Activated naive CD4-positive, alpha-beta T cell treated with anti-CD3 and anti-CD28 coated beads for 36 hours (primary cell): ENCODE results near the gene SNCAIP. TPM values are rescaled to one million over a fixed set of nuclear protein-coding genes. Genes with fewer than 3 reads are reported as not detected.
"Not testable (repeated sequence)": the region's sequence is repeated elsewhere in the genome, so short reads cannot be mapped to it uniquely, and the experiment has no call there.

Source experiments
- CTCF ChIA-PET: fragments of 350-600 bp; sonication (Branson Sonifier 250); formaldehyde crosslinking; loops from one replicate; lab custom pipeline; 2021; ENCODE audit warnings: antibody characterized with exemption; lab: Charles Lee
- DNase-seq: peaks from one replicate; pipeline ENCODE4 v3.0.0-alpha.2; 2020
- H3K27ac Mint-ChIP-seq: one replicate; pipeline ENCODE4 v1.8.0; 2021; ENCODE audit warnings: mild to moderate bottlenecking, mixed read lengths
- H3K27me3 Mint-ChIP-seq: one replicate; pipeline ENCODE4 v1.8.0; 2021; ENCODE audit warnings: low read depth, mixed read lengths
- H3K36me3 Mint-ChIP-seq: one replicate; pipeline ENCODE4 v1.8.0; 2021; ENCODE audit warnings: low read depth, mixed read lengths
- H3K4me1 Mint-ChIP-seq: one replicate; pipeline ENCODE4 v1.8.0; 2021; ENCODE audit warnings: low read depth, mixed read lengths
- H3K4me3 Mint-ChIP-seq: one replicate; pipeline ENCODE4 v1.8.0; 2021; ENCODE audit warnings: mild to moderate bottlenecking, moderate library complexity, mixed read lengths
- H3K9me3 Mint-ChIP-seq: one replicate; pipeline ENCODE4 v1.8.0; 2021; ENCODE audit warnings: mixed read lengths
- intact Hi-C: fragments of 100-400 bp; cut with micrococcal nuclease; formaldehyde crosslinking; loops from one replicate; pipeline ENCODE4 v1.15.1; 2023
- total RNA-seq, 2 experiments: library from RNA; stranded (reverse); gene quantifications; one replicate each; pipeline ENCODE4 v1.2.3, GENCODE V29; 2021

SNCAIP gene
- total RNA-seq, 2 experiments from 2014 or later: not detected

DNA sequence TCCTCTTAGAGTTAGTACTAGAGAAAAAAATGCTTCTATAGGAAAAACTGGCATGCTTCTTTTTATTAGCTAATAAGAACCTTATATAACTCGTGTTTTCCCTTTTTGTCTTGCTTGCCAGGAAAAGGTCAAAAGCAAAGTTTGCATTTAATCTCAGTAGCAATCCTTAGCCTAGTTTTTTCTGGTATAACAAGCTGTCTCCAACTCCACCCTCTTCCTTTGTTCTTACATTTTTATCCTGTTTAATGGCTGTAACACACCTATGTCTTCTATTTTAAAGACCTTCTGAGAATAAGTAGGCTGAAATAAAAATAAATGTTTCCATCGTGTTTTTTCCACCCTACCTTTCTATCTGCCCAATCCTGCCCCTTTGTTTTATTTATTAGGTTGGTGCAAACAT, 158.3 kb downstream of the SNCAIP start:
- no peaks in the 10 kb centered on the region for H3K9me3 Mint-ChIP-seq
- intact Hi-C loops: no loop called here
- H3K27me3 Mint-ChIP-seq: peaks cover 6% of the 10 kb centered on the region
- no peak overlapping the region for H3K27ac Mint-ChIP-seq
- no peaks in the 10 kb centered on the region for H3K36me3 Mint-ChIP-seq
- H3K4me3 Mint-ChIP-seq: no peak overlapping the region
- DNase-seq: no peak
- no peaks in the 10 kb centered on the region for H3K4me1 Mint-ChIP-seq
- CTCF ChIA-PET: interaction anchor here (1.6 kb wide), 1 partner anchor 11 kb away, joined by 5 read pairs; no protein-coding TSS in a partner anchor

DNA sequence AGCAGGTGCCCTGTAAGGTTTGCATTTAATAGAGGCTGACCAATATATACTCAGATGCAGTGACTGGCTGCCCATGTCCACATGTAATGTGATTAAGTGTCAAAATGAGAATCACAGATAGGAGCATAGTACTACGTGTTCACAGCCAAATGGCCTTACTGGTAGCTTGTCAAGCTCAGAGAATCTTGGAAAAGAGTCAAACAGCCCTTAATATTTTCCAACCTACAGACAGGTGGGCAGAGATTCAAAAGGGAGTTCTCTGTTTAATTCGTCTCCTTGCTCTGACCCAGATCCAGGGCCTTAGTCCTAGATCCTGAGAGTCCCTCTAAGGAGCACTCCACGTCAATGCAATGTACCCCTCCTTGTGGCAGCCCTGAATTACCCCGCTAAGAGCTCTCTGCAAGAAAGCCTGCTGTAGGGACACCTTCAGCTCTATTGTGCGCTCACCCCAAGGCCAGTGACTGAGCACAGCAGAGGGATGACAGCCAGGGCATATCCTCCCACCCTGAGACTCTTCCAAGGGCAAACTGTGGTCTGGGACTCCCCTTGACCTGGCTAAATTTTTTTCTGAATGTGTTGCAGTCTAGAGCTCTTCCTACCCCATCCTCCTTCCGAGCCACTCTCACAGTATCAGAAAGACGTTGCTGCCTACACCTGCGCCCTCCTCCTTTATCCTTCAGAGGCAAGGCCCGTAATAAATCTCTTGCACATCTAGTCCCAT, 159.2 kb downstream of the SNCAIP start:
- DNase-seq: no peak
- Mint-ChIP-seq H3K27me3 (peaks cover 6% of the 10 kb centered on the region), H3K4me3 (no peak overlapping the region), H3K36me3 (no peaks in the 10 kb centered on the region), H3K27ac (no peak overlapping the region), H3K9me3 (no peaks in the 10 kb centered on the region), H3K4me1 (no peaks in the 10 kb centered on the region)
- intact Hi-C loops: no loop called here
- CTCF ChIA-PET: interaction anchor here (1.6 kb wide), 1 partner anchor 12 kb away, joined by 5 read pairs; no protein-coding TSS in a partner anchor

DNA sequence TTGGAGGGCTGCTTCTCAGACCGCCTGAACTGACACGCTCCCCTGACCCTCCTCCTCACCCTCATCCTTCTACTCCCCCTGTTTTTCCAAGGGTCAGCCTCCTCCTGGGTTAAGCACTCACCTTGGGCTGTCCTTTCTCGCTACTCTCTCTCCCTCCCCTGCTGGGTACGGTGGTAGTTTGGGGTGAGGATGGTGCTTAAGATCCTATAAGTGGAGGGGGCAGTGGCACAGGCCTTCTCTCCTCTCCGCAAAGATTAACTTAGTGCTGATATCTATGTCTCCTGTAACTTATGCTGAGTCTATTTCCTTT, 159.7 kb downstream of the SNCAIP start:
- H3K4me3 Mint-ChIP-seq: no peak overlapping the region
- H3K27me3 Mint-ChIP-seq: peaks cover 6% of the 10 kb centered on the region
- no peaks in the 10 kb centered on the region for H3K9me3 Mint-ChIP-seq
- DNase-seq: no peak
- H3K27ac Mint-ChIP-seq: no peak overlapping the region
- H3K36me3 Mint-ChIP-seq: no peaks in the 10 kb centered on the region
- intact Hi-C loops: no loop called here
- CTCF ChIA-PET: no interaction called here
- H3K4me1 Mint-ChIP-seq: no peaks in the 10 kb centered on the region

DNA sequence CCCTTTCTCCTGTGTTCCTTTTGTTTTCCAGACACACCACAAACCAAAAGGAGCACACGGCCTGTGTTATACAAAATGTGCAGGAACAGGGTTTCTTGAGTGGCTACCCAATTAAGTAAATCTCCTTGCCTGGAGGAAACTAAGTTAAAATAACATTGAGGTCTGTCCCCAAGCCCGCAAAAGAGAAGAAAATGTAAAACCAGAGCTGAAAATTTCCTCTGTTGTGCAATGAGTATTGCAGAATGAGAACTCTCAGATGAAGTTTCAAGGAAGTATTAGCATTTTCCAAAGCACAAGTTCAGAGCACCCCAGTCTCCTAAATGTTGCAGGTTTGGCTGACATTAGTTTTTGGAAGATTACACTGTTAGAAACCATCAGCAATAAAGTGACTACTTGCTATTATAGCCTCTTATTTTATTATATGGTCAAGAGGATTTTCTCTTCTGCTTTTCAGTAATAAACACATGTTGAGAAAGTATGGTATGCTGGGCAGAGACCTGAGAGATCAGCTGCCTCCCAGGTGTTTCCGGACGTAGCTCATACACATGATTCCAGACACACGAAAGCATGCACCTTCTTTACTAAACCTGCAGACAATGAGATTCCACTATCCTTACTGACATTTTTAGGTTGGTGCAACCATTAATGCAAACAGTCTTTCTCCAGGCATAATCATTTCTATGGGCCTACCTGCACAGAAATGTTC, 161.3 kb downstream of the SNCAIP start:
- H3K27me3 Mint-ChIP-seq: peaks cover 3% of the 10 kb centered on the region
- CTCF ChIA-PET: no interaction called here

DNA sequence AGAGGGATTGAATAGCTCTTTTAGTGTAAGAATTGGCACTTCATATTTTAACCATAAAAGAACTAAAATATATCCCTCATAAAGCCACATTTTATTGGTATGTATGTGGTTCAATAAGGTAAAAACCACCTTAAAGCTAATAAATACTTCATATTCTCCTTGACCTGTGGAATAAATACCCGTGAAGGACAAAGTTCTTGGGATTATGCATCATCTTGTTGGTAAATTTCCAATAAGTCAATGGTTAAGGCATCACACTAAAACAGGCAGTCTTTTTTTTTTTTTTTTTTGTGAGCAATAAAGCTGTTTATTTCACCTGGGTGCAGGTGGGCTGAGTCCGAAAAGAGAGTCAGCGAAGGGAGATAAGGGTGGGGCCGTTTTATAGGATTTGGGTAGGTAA, 161.9 kb downstream of the SNCAIP start:
- no peak overlapping the region for H3K27ac Mint-ChIP-seq
- no peaks in the 10 kb centered on the region for H3K9me3 Mint-ChIP-seq
- intact Hi-C loops: no loop called here
- H3K4me1 Mint-ChIP-seq: no peaks in the 10 kb centered on the region
- no peak overlapping the region for H3K4me3 Mint-ChIP-seq
- no peaks in the 10 kb centered on the region for H3K36me3 Mint-ChIP-seq
- CTCF ChIA-PET: no interaction called here
- DNase-seq: no peak
- H3K27me3 Mint-ChIP-seq: peaks cover 3% of the 10 kb centered on the region

More for the DNA sequence above, 161.3 kb downstream of the SNCAIP start:
- no peaks in the 10 kb centered on the region for H3K4me1 Mint-ChIP-seq
- H3K9me3 Mint-ChIP-seq: no peaks in the 10 kb centered on the region
- H3K4me3 Mint-ChIP-seq: no peak overlapping the region
- H3K36me3 Mint-ChIP-seq: no peaks in the 10 kb centered on the region
- DNase-seq: no peak
- intact Hi-C loops: no loop called here
- no peak overlapping the region for H3K27ac Mint-ChIP-seq

DNA sequence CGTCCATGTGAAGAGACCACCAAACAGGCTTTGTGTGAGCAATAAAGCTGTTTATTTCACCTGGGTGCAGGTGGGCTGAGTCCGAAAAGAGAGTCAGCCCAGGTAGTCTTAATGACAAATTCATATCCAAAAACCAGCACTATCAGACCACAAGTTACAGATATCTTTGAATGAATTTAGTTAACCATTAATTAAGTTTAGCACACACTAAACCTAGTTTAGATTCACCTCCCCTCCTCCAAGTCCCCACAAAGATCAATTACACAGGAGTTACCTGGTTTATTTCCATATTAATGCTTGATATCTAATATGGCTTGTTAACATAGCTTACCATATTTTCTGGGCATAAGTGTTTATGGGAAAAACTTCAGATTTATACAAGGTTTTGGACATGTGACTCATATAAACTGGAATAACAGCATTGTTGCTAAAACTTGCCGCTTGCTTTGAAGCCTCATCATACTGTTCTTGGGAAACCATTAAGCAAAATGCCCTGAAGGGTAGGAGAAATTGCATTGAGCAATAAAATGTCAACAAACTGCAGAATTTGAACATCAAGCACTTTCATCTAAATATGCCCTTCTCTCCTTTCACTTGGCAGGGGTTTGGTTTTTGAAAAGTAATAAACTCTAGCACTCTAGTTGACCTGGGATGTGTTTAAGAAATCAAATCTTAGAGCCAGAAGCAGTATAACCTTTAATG, 166.9 kb downstream of the SNCAIP start:
- Mint-ChIP-seq H3K9me3 (no peaks in the 10 kb centered on the region), H3K4me1 (no peaks in the 10 kb centered on the region), H3K27me3 (no peaks in the 10 kb centered on the region), H3K27ac (no peak overlapping the region), H3K36me3 (no peaks in the 10 kb centered on the region), H3K4me3 (no peak overlapping the region)
- no peak for DNase-seq
- CTCF ChIA-PET: no interaction called here
- intact Hi-C loops: no loop called here

DNA sequence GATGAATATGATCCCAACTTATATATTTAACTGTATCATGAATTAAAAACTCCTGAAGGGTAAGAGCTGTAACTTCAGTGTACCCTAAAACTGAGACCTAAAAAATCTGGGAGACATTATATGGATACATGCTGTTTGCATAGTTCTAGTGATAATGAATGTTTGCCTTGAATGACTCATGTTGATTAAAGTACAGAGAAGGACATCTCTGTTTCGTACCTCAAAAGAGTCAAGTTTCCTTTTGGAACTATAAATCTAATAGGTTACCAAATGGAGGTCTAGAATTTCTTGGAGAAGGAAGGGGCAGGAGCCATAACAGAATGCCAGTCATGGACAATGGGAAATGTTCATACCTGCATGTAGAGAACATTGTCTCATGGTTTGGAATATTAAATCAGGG, 168.1 kb downstream of the SNCAIP start:
- intact Hi-C loops: no loop called here
- no peak for DNase-seq
- Mint-ChIP-seq H3K9me3 (no peaks in the 10 kb centered on the region), H3K27ac (no peak overlapping the region), H3K4me1 (no peaks in the 10 kb centered on the region), H3K27me3 (no peaks in the 10 kb centered on the region), H3K4me3 (no peak overlapping the region), H3K36me3 (no peaks in the 10 kb centered on the region)
- CTCF ChIA-PET: no interaction called here

DNA sequence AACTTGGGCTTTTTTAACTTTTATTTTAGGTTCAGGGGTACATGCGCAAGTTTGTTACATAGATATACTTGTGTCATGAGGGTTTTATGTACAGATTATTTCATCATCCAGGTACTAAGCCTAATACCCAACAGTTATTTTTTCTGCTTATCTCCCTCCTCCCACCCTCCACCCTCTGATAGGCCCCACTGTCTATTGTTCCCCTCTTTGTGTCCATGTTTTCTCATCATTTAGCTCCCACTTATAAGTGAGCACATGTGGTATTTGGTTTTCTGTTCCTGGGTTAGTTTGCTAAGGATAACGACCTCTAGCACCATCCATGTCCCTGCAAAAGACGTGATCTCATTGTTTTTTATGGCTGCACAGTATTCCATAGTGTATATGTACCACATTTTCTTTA, 172.1 kb downstream of the SNCAIP start:
- intact Hi-C loops: no loop called here
- no peaks in the 10 kb centered on the region for H3K9me3 Mint-ChIP-seq
- CTCF ChIA-PET: interaction anchor here (0.6 kb wide), 1 partner anchor 666 kb away, joined by 4 read pairs; no protein-coding TSS in a partner anchor
- no peaks in the 10 kb centered on the region for H3K36me3 Mint-ChIP-seq
- DNase-seq: no peak
- H3K4me1 Mint-ChIP-seq: no peaks in the 10 kb centered on the region
- H3K4me3 Mint-ChIP-seq: no peak overlapping the region
- no peak overlapping the region for H3K27ac Mint-ChIP-seq
- no peaks in the 10 kb centered on the region for H3K27me3 Mint-ChIP-seq

DNA sequence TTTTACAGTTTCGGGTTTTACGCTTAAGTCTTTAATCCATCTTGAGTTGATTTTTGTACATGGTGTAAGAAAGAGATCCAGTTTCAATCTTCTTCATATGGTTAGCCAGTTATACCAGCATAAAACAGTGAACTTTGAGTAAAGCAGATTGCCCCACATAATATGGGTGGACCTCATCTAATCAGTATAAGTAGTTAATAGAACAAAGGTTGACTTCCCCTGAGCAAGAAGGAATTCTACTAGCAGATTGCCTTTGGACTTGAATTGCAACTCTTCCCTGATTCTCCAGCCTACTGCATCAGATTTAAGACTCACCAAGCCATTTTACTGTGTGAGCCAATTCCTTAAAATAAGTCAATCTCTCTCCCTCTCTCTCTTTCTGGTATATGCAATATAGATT, 173.2 kb downstream of the SNCAIP start:
- Mint-ChIP-seq H3K36me3 (no peaks in the 10 kb centered on the region), H3K27ac (no peak overlapping the region), H3K4me3 (no peak overlapping the region), H3K4me1 (no peaks in the 10 kb centered on the region), H3K27me3 (no peaks in the 10 kb centered on the region), H3K9me3 (no peaks in the 10 kb centered on the region)
- no peak for DNase-seq
- intact Hi-C loops: no loop called here
- CTCF ChIA-PET: no interaction called here

DNA sequence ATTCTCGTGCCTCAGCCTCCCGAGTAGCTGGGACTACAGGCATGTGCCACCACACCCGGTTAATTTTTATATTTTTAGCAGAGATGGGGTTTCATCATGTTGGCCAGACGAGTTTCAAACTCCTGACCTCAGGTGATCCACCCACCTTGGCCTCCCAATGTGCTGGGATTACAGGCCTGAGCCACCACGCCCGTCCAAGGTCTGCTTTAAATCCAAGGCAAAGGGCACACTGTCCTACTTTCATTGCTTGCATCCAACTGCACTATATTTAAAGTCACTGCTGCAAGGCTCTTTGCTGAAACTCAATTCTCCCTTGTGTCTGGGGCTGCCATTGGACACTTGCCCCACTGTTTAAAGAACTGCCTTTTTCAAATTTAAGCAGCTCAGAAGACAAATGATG, 174.6 kb downstream of the SNCAIP start:
- H3K9me3 Mint-ChIP-seq, H3K4me3 Mint-ChIP-seq, H3K27ac Mint-ChIP-seq, H3K27me3 Mint-ChIP-seq, DNase-seq, intact Hi-C loops, CTCF ChIA-PET, H3K4me1 Mint-ChIP-seq, H3K36me3 Mint-ChIP-seq: not testable (repeated sequence)

DNA sequence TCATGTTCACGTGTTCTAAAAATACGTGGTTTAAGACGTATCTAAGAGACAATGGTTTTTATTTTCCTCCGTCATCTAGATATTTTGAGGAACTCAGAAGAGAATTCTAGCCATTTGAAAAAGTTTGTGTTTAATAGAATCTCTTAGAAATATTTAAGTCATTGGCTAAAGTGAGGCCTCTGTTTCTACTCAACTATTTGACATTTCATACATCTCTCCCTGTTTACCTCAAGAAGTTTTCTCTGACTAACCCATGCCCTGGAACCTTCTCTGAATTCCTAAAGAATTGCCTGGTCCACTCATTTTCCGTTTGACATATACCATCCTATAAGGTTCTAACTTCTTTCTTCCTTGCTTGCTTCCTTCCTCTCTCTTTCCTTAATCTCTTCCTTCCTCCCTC, 178.7 kb downstream of the SNCAIP start:
- intact Hi-C loops: loop anchor here (5.0 kb wide), 1 partner anchor 298 kb away; no protein-coding TSS in a partner anchor
- no peak for DNase-seq
- H3K4me3 Mint-ChIP-seq: no peak overlapping the region
- H3K4me1 Mint-ChIP-seq: no peaks in the 10 kb centered on the region
- CTCF ChIA-PET: interaction anchor here (0.6 kb wide), 1 partner anchor 223 kb away, joined by 3 read pairs; no protein-coding TSS in a partner anchor
- peaks cover 3% of the 10 kb centered on the region for H3K27me3 Mint-ChIP-seq
- H3K9me3 Mint-ChIP-seq: no peaks in the 10 kb centered on the region
- H3K27ac Mint-ChIP-seq: no peak overlapping the region
- no peaks in the 10 kb centered on the region for H3K36me3 Mint-ChIP-seq

DNA sequence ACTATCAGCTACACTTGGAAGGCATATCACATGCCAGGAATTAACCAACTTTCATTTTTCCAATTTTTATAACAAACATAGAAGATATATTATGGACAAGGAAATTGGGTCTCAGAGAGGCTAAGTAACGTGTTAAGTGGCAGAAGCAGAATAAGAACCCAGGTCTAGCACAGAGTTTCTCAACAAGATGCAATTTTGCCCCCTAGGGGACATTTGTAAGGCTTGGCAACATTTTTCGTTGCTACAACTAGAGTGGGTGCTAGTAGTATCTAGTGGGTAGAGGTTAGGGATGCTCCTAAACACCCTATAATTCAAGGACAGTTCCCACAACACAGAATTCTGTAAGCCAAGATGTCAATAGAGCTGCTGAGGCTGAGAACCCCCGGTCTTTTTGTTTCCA, 180.6 kb downstream of the SNCAIP start:
- H3K27me3 Mint-ChIP-seq: peaks cover 3% of the 10 kb centered on the region
- DNase-seq: no peak
- H3K4me1 Mint-ChIP-seq: no peaks in the 10 kb centered on the region
- no peak overlapping the region for H3K4me3 Mint-ChIP-seq
- CTCF ChIA-PET: no interaction called here
- no peaks in the 10 kb centered on the region for H3K9me3 Mint-ChIP-seq
- H3K36me3 Mint-ChIP-seq: no peaks in the 10 kb centered on the region
- no peak overlapping the region for H3K27ac Mint-ChIP-seq
- intact Hi-C loops: loop anchor here (5.0 kb wide), 1 partner anchor 300 kb away; no protein-coding TSS in a partner anchor
